Sigmoid colon (tissue), 7 donors: Measurements from ENCODE around the gene JAZF1. TPM values are rescaled to one million over a fixed set of nuclear protein-coding genes. Genes with fewer than 3 reads are reported as not detected.
A peak's percentile ranks its signal among the peaks of the same experiment; 100 is the strongest.

Experiments
- DNase-seq: peaks from one replicate; pipeline ENCODE4 v3.0.0-alpha.2; 2019
- H3K27ac ChIP-seq, 4 donors: fragments of 200-600 bp; sonication (generic); one replicate each; pipeline ENCODE4 v1.5.1; 2016 to 2019; ENCODE audit warnings: mild to moderate bottlenecking in 1 of 4
- H3K27me3 ChIP-seq, 3 donors: fragments of 200-600 bp; sonication (generic); one replicate each; pipeline ENCODE4 v1.5.1; 2019; ENCODE audit warnings: mild to moderate bottlenecking in 1 of 3
- H3K36me3 ChIP-seq, 4 donors: fragments of 200-600 bp; sonication (generic); one replicate each; pipeline ENCODE4 v1.5.1; 2016 to 2019
- H3K4me1 ChIP-seq, 4 donors: fragments of 200-600 bp; sonication (generic); one replicate each; pipeline ENCODE4 v1.5.1; 2017 to 2019
- H3K4me3 ChIP-seq, 4 donors: fragments of 200-600 bp; sonication (generic); one replicate each; pipeline ENCODE4 v1.5.1; 2017 to 2019; ENCODE audit warnings: mild to moderate bottlenecking in 2 of 4, moderate library complexity in 1 of 4
- H3K9me3 ChIP-seq, 4 donors: fragments of 200-600 bp in 3 of 4; sonication (generic) in 3 of 4; one replicate each; pipeline versions ENCODE4 v1.5.1 to v1.6.1; 2013 to 2019
- CTCF ChIP-seq, 4 experiments: fragments of 450-650 bp in 3 of 4; fragments of 200-600 bp in 1 of 4; IDR thresholded peaks; one replicate each; pipeline ENCODE4 v1.5.1; 2016 to 2019; ENCODE audit warnings: antibody characterized with exemption in 4 of 4, mild to moderate bottlenecking in 3 of 4, moderate library complexity in 2 of 4
- EP300 ChIP-seq, 4 donors: sonication (generic); formaldehyde crosslinking; IDR thresholded peaks; one replicate each; pipeline ENCODE4 v1.6.1; 2017; ENCODE audit warnings: antibody characterized with exemption in 4 of 4
- POLR2A ChIP-seq, 2 donors: fragments of 450-650 bp; IDR thresholded peaks; one replicate each; pipeline ENCODE4 v1.6.1; 2016; ENCODE audit warnings: antibody characterized with exemption in 2 of 2, mild to moderate bottlenecking in 2 of 2, moderate library complexity in 2 of 2
- POLR2AphosphoS5 ChIP-seq, 4 donors: sonication (generic); formaldehyde crosslinking; IDR thresholded peaks; one replicate each; pipeline ENCODE4 v1.6.1; 2017; ENCODE audit warnings: antibody characterized with exemption in 4 of 4
- WGBS, 2 donors: extraction: QIAGEN DNeasy Blood & Tissue Kit; methylation state at CpG; one replicate each; pipeline ENCODE4 v1.1.7; 2013; 5-methylcytosine and 5-hydroxymethylcytosine counted together
- intact Hi-C: fragments of 100-400 bp; cut with DNase I; formaldehyde crosslinking; loops from one replicate; pipeline ENCODE4 v1.15.1; 2023
- polyA plus RNA-seq, 3 donors: library from polyadenylated mRNA; stranded (reverse); fragments of 200-250 nt; gene quantifications; one replicate each; pipeline ENCODE4 v1.2.3, GENCODE V29; 2013
- total RNA-seq, 4 donors: library from RNA; depleted of rRNA; stranded (reverse); fragments of >200 nt; gene quantifications; one replicate each; pipeline ENCODE4 v1.1.0, GENCODE V29; 2016
- donor health status: healthy with polysubstance abuse.
- donor health status: Bipolar disorder and iron deficiency.
- donor health status: healthy.

Gene JAZF1
- total and polyA plus RNA-seq, 7 donors: 4.2 to 59.6 (median 46.4) TPM

GRCh38 chr7:28163949-28164348 lies 16.6 kb downstream of the JAZF1 start:
- intact Hi-C loops: no loop called here
- Histone ChIP-seq H3K9me3 (no peaks in the 10 kb centered on the region), H3K4me1 (peaks cover 0 to 63% (median 41%) of the 10 kb centered on the region in 4 donors), H3K27ac (no peak overlapping the region), H3K27me3 (no peaks in the 10 kb centered on the region), H3K36me3 (no peaks in the 10 kb centered on the region), H3K4me3 (no peak overlapping the region)
- no peak for TF ChIP-seq CTCF (IDR thresholded peaks at IDR 0.05)
- TF ChIP-seq EP300 (IDR thresholded peaks at IDR 0.05): no peak
- no peak for TF ChIP-seq POLR2AphosphoS5 (IDR thresholded peaks at IDR 0.05)
- TF ChIP-seq POLR2A (IDR thresholded peaks at IDR 0.05): no peak
- DNase-seq: no peak

- H3K9me3 ChIP-seq: no peaks in the 10 kb centered on the region
- H3K4me1 ChIP-seq: peaks cover 0 to 64% (median 47%) of the 10 kb centered on the region in 4 donors
- H3K4me3 ChIP-seq: no peak overlapping the region
- no peaks in the 10 kb centered on the region for H3K36me3 ChIP-seq
- WGBS, 2 donors: 72 to 97% methylated on average over 1 of the region's 1 CpG
- no peak overlapping the region for H3K27ac ChIP-seq
- intact Hi-C loops: no loop called here
- no peaks in the 10 kb centered on the region for H3K27me3 ChIP-seq
- DNase-seq: no peak
- TF ChIP-seq POLR2A (IDR thresholded peaks at IDR 0.05) (no peak), CTCF (IDR thresholded peaks at IDR 0.05) (no peak), EP300 (IDR thresholded peaks at IDR 0.05) (no peak), POLR2AphosphoS5 (IDR thresholded peaks at IDR 0.05) (no peak)
These were observed 19.3 kb downstream of the JAZF1 start for GRCh38 chr7:28161331-28161730.

- intact Hi-C loops: no loop called here
These were observed 20.0 kb downstream of the JAZF1 start for GRCh38 chr7:28160551-28160991.

DNA sequence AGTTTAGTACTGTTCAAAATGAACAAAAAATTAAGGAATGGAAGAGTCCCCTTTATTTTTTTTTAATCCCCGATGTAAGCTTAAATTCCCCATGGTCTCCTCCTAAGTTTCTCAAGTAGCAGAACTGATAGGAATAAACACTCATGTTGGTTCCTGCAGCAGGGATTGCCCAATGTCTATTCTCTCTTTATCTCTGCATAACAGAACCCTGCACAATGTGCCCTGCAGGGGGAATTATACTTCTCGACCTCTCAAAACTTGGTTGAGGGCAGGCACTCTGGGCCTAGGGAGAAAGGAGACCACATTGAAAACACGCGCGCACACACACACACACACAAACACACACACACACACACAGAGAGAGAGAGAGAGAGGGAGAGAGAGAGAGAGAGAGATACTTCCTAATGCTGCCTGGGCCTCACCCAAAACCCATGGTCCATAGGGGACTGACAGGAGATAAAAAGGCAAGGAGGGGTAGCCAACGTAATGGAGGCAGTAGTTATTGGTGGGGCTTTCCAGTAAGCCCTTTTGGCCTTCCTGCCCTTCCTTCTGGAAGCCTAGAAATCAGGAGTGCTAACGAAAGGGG lies 22.7 kb downstream of the JAZF1 start:
- 84 to 90% methylated on average over 7 of the region's 7 CpGs for WGBS, 2 donors
- H3K36me3 ChIP-seq: no peaks in the 10 kb centered on the region
- no peak for DNase-seq
- TF ChIP-seq EP300 (IDR thresholded peaks at IDR 0.05): no peak
- TF ChIP-seq POLR2A (IDR thresholded peaks at IDR 0.05): no peak
- TF ChIP-seq CTCF (IDR thresholded peaks at IDR 0.05): no peak
- TF ChIP-seq POLR2AphosphoS5 (IDR thresholded peaks at IDR 0.05): no peak
- H3K27ac ChIP-seq: peak overlapping the region in 1 of 4 donors; percentile 0
- intact Hi-C loops: no loop called here
- H3K27me3 ChIP-seq: no peaks in the 10 kb centered on the region
- H3K9me3 ChIP-seq: no peaks in the 10 kb centered on the region
- H3K4me3 ChIP-seq: no peak overlapping the region
- H3K4me1 ChIP-seq: peaks cover 0 to 61% (median 44%) of the 10 kb centered on the region in 4 donors

More at GRCh38 chr7:28160551-28160991, 20.0 kb downstream of the JAZF1 start:
- Histone ChIP-seq H3K36me3 (no peaks in the 10 kb centered on the region), H3K4me3 (no peak overlapping the region), H3K27me3 (no peaks in the 10 kb centered on the region), H3K9me3 (no peaks in the 10 kb centered on the region), H3K4me1 (peaks cover 0 to 64% (median 47%) of the 10 kb centered on the region in 4 donors), H3K27ac (peak overlapping the region in 1 of 4 donors; percentile 10)
- WGBS, 2 donors: 86 to 91% methylated on average over 4 of the region's 4 CpGs
- DNase-seq: no peak
- no peak for TF ChIP-seq POLR2AphosphoS5 (IDR thresholded peaks at IDR 0.05)
- no peak for TF ChIP-seq EP300 (IDR thresholded peaks at IDR 0.05)
- no peak for TF ChIP-seq POLR2A (IDR thresholded peaks at IDR 0.05)
- TF ChIP-seq CTCF (IDR thresholded peaks at IDR 0.05): no peak
